NK-92 treated with Interleukin-12 subunit alpha and Interleukin-12 subunit beta, amount 100 ng/mL, for 24 hours (cell line): Measurements from ENCODE around the gene IL23A.
"Not testable (repeated sequence)": the region's sequence is repeated elsewhere in the genome, so short reads cannot be mapped to it uniquely, and the experiment has no call there.

Experiments
- DNase-seq: peaks from one replicate; lab custom pipeline; 2025; lab: John Stamatoyannopoulos, UW

IL23A gene

GRCh38 chr12:56326126-56326525 is 12.6 kb upstream of the IL23A start:
- no peak for DNase-seq

- DNase-seq = no peak
These were observed 12.2 kb upstream of the IL23A start for GRCh38 chr12:56326533-56326932.

GRCh38 chr12:56330936-56331490 is 7.7 kb upstream of the IL23A start:
- DNase-seq = no peak

GRCh38 chr12:56332512-56333196 is 6.0 kb upstream of the IL23A start:
- DNase-seq = no peak

- DNase-seq = no peak
These were observed 5.4 kb upstream of the IL23A start for GRCh38 chr12:56333197-56333678.

GRCh38 chr12:56333679-56334489 is 4.8 kb upstream of the IL23A start, which contains the start of gene PAN2:
Gene PAN2 (minus strand): TSS chr12:56334000. CDS start chr12:56333094, 906 bp downstream.
- peak; percentile 92 for DNase-seq

- DNase-seq = no peak
These were observed 4.2 kb upstream of the IL23A start for GRCh38 chr12:56334490-56334793.

- DNase-seq = not testable (repeated sequence)
These were observed 3.2 kb upstream of the IL23A start for GRCh38 chr12:56335527-56335926.

- no peak for DNase-seq
These were observed 2.1 kb upstream of the IL23A start for GRCh38 chr12:56336361-56337167.

- DNase-seq = no peak
These were observed 882 bp upstream of the IL23A start for GRCh38 chr12:56337753-56338251.

- DNase-seq = no peak
These were observed 406 bp downstream of the IL23A start for GRCh38 chr12:56339158-56339422.

GRCh38 chr12:56341616-56342015 is 2.9 kb downstream of the IL23A start:
- no peak for DNase-seq

GRCh38 chr12:56342290-56342689 is 3.6 kb downstream of the IL23A start:
- not testable (repeated sequence) for DNase-seq

GRCh38 chr12:56346675-56347074 is 8.0 kb downstream of the IL23A start:
- DNase-seq = no peak

- not testable (repeated sequence) for DNase-seq
These were observed 8.6 kb downstream of the IL23A start for GRCh38 chr12:56347255-56347654.

GRCh38 chr12:56348776-56349175 is 10.1 kb downstream of the IL23A start:
- DNase-seq = no peak

GRCh38 chr12:56350662-56351061 is 12.0 kb downstream of the IL23A start:
- DNase-seq = no peak

- no peak for DNase-seq
These were observed 12.6 kb downstream of the IL23A start for GRCh38 chr12:56351325-56351724.

GRCh38 chr12:56358836-56359532 is 20.3 kb downstream of the IL23A start:
- DNase-seq = no peak

- DNase-seq = peak; percentile 96
These were observed 21.4 kb downstream of the IL23A start, which contains the start of gene STAT2 for GRCh38 chr12:56359851-56360767. Gene STAT2 (minus strand): TSS chr12:56360107. CDS start chr12:56356571, 3,536 bp downstream.
